A673 (cell line): Measurements from ENCODE around the gene CELSR1. TPM values are rescaled to one million over a fixed set of nuclear protein-coding genes. Genes with fewer than 3 reads are reported as not detected.

ENCODE experiments used
- BruUV-seq: library from RNA; stranded (reverse); fragments of 400-500 nt; replicated peaks from 2 replicates; lab custom pipeline; 2021; lab: Mats Ljungman, UMichigan
- CTCF ChIA-PET: fragments of 300-600 bp; sonication (Branson Sonifier 250); formaldehyde crosslinking; loops from one replicate; lab custom pipeline; 2022; ENCODE audit warnings: antibody characterized with exemption; lab: Charles Lee
- POLR2A ChIA-PET: fragments of 300-600 bp; sonication (Branson Sonifier 250); formaldehyde crosslinking; loops from one replicate; lab custom pipeline; 2022; ENCODE audit warnings: antibody characterized with exemption; ENCODE audit not compliant: low non-redundant PET; lab: Charles Lee
- DNase-seq: peaks from one replicate; pipeline ENCODE4 v3.0.0-alpha.2; 2015; ENCODE audit warnings: low spot score
- H3K27ac ChIP-seq: fragments of 200-600 bp; sonication (generic); 2 replicates; pipeline ENCODE4 v1.5.1; 2016; ENCODE audit warnings: mixed run types, low read depth, mild to moderate bottlenecking, mixed read lengths, antibody characterized with exemption, low read length; ENCODE audit not compliant: poor library complexity, severe bottlenecking
- H3K27me3 ChIP-seq: fragments of 200-600 bp; sonication (generic); replicated peaks from 2 replicates; pipeline ENCODE4 v1.6.1; 2017; ENCODE audit warnings: mixed run types, low read depth, mild to moderate bottlenecking, mixed read lengths, antibody characterized with exemption, low read length; ENCODE audit not compliant: insufficient read depth, poor library complexity
- H3K36me3 ChIP-seq: fragments of 200-600 bp; sonication (generic); 2 replicates; pipeline ENCODE4 v1.6.1; 2016; ENCODE audit warnings: mixed run types, mild to moderate bottlenecking, mixed read lengths, antibody characterized with exemption, low read length; ENCODE audit not compliant: insufficient read depth, poor library complexity, severe bottlenecking
- H3K4me1 ChIP-seq: fragments of 200-600 bp; sonication (generic); 2 replicates; pipeline ENCODE4 v1.6.1; 2017; ENCODE audit warnings: mixed run types, mild to moderate bottlenecking, mixed read lengths, antibody characterized with exemption, low read length; ENCODE audit not compliant: insufficient read depth, poor library complexity, severe bottlenecking
- H3K4me3 ChIP-seq: fragments of 200-600 bp; sonication (generic); 2 replicates; pipeline ENCODE4 v1.5.1; 2016; ENCODE audit warnings: low read depth, mixed run types, mild to moderate bottlenecking, mixed read lengths, low read length; ENCODE audit not compliant: poor library complexity, severe bottlenecking
- H3K9me3 ChIP-seq: fragments of 200-600 bp; sonication (generic); 2 replicates; pipeline ENCODE4 v1.6.1; 2016; ENCODE audit warnings: mixed run types, low read depth, mild to moderate bottlenecking, mixed read lengths, antibody characterized with exemption, low read length; ENCODE audit not compliant: poor library complexity, severe bottlenecking
- CTCF ChIP-seq: fragments of 300-800, 200-600 bp; sonication (generic); conservative IDR thresholded peaks from 2 replicates; pipeline ENCODE4 v1.5.1; 2017; ENCODE audit warnings: low read depth, mild to moderate bottlenecking, antibody characterized with exemption, low read length, moderate library complexity, mixed read lengths
- EZH2 ChIP-seq: fragments of 200-600 bp; sonication (generic); IDR thresholded peaks from 2 replicates; pipeline ENCODE4 v1.6.1; 2017; ENCODE audit warnings: borderline replicate concordance, low read depth, mild to moderate bottlenecking, mixed read lengths, antibody characterized with exemption, low read length; ENCODE audit not compliant: poor library complexity, severe bottlenecking
- intact Hi-C: fragments of 100-400 bp; cut with micrococcal nuclease; formaldehyde crosslinking; loops from one replicate; pipeline ENCODE4 v1.10.0; 2022; ENCODE audit not compliant: unreplicated experiment
- total RNA-seq: library from RNA; stranded (reverse); gene quantifications from 2 replicates; pipeline ENCODE4 v1.2.3, GENCODE V29; 2021

CELSR1 gene
- total RNA-seq, 1 experiment from 2014 or later = 2.3 TPM

DNA sequence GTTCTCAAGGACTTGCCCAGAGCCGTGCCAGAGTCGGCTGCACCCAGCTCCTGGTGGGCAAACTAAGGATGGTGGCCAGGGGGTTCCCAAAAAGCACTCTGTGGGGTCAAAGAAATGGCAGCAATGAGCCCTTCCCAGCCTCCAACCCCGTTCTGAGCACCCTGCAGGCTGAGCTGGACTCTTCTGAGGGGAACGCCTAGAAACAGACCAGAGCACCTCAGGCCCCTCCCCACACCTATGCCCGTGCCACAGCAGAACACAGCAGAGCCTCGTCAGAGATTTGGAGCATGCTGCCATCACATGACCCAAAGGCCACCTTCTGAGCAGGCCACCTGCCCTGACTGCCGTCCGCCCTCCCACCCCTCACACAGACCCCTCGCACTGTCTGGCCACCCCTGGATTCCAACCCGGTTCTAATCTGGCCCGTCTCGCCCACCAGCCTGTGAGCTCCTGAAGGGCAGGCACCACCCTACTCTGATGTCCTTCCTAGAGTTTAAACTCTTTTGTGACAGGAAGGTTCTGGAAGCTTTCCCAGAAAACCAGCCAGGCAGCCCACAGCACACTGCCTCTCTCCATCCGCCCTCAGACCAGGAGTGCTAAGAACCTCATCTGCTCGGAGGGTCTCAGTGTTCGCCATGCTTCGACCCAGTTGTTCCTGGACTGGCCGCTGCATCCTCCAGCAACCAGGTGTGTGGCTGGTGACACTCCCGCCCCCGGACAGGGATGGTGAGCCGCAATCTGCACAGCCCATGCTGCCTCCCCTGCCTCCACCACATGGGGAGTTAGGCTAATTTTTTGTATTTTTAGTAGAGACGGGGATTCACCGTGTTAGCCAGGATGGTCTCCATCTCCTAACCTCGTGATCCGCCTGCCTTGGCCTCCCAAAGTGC, 97.6 kb downstream of the CELSR1 start:
- no peak for DNase-seq
- ChIA-PET POLR2A (no interaction called here), CTCF (no interaction called here)
- Histone ChIP-seq H3K4me1 (no peaks in the 10 kb centered on the region), H3K27ac (no peak overlapping the region), H3K36me3 (no peaks in the 10 kb centered on the region), H3K9me3 (no peaks in the 10 kb centered on the region), H3K4me3 (no peak overlapping the region), H3K27me3 (no peaks in the 10 kb centered on the region)
- BruUV-seq = no TSS peak
- intact Hi-C loops = no loop called here
- no peak for TF ChIP-seq EZH2
- no peak for TF ChIP-seq CTCF

DNA sequence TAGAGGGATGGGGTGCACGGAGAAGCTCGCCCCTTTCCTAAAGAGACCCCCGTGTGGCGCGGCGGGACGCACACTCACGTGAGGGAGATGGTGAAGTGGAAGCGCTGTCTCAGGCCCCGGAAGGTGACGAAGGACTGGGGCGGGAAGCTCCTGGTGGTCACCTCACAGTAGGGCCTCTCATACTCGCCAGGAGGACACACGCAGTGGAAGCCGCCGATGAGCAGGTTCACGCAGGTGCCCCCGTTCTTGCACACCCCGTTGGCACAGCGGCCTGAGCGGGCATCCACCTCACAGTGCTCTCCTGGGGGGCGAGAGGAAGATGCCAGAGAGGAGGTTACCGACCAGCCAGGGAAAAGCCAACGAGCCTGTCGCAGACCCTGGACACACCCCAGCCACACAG, 98.3 kb downstream of the CELSR1 start:
- POLR2A ChIA-PET = no interaction called here
- Histone ChIP-seq H3K27me3 (no peaks in the 10 kb centered on the region), H3K4me1 (no peaks in the 10 kb centered on the region), H3K27ac (no peak overlapping the region), H3K36me3 (no peaks in the 10 kb centered on the region), H3K4me3 (no peak overlapping the region), H3K9me3 (no peaks in the 10 kb centered on the region)
- CTCF ChIA-PET = no interaction called here
- TF ChIP-seq CTCF (no peak), EZH2 (no peak)
- DNase-seq = no peak
- intact Hi-C loops = no loop called here
- no TSS peak for BruUV-seq

DNA sequence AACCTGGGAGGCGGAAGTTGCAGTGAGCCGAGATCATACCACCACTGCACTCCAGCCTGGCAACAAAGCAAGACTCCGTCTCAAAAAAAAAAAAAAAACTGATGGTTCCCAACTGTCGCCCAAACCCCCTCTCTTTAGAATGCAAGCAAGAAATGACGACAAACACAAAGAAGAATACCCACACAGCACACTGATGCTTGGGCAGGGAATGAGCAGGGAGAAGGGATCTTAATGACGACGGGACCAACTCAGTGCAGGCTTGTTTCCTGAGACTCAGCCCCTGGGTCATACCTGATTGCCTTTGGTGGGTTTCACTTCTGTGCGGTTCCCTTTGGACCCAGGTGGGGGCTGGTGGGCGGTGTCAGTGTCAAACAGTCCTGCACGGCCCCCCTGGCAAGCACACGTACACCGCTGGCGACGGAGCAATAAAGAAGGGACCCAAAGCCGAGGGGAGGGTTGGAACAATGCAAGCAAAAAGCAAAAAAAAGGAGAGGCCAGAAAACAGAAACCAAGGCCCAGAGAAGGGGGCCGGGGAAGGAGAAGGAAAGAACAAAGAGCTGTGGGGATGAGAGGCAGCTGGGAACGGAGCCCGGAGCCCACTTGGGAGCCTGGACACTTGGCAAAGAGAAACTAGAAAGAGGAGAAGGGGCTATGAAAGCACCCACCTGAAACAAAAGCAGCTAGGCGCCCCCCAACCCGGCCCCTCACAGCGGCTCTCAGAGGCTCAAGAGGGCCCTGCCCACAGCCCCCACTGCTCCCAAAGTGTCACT, 99.6 kb downstream of the CELSR1 start:
- Histone ChIP-seq H3K4me3 (no peak overlapping the region), H3K27ac (no peak overlapping the region), H3K4me1 (no peaks in the 10 kb centered on the region), H3K27me3 (no peaks in the 10 kb centered on the region), H3K36me3 (no peaks in the 10 kb centered on the region), H3K9me3 (no peaks in the 10 kb centered on the region)
- ChIA-PET CTCF (no interaction called here), POLR2A (no interaction called here)
- no peak for DNase-seq
- no TSS peak for BruUV-seq
- TF ChIP-seq CTCF (no peak), EZH2 (no peak)
- intact Hi-C loops = no loop called here
